Thymus (tissue), 11 donors: ENCODE measurements around the gene TOR1AIP2. TPM values are rescaled to one million over a fixed set of nuclear protein-coding genes. Genes with fewer than 3 reads are reported as not detected.
"Not testable (repeated sequence)": the region's sequence is repeated elsewhere in the genome, so short reads cannot be mapped to it uniquely, and the experiment has no call there.

Source experiments
- DNase-seq, 9 donors: peaks; one replicate each; pipeline ENCODE4 v3.0.0-alpha.2; 2013; ENCODE audit warnings: low spot score in 9 of 9, low read depth in 6 of 9, missing footprints in 1 of 9
- H3K27ac ChIP-seq, 2 donors: one replicate each; pipeline ENCODE4 v1.5.1; 2013; ENCODE audit warnings: control low read depth in 1 of 2, low read depth in 1 of 2, low read length in 1 of 2, mild to moderate bottlenecking in 1 of 2, moderate library complexity in 1 of 2
- H3K27me3 ChIP-seq, 2 donors: one replicate each; pipeline ENCODE4 v1.5.1; 2013; ENCODE audit warnings: low read length in 1 of 2; ENCODE audit not compliant: control insufficient read depth in 2 of 2, insufficient read depth in 1 of 2
- H3K36me3 ChIP-seq, 2 donors: one replicate each; pipeline ENCODE4 v1.5.1; 2013; ENCODE audit warnings: low read length in 1 of 2, mild to moderate bottlenecking in 1 of 2, moderate library complexity in 1 of 2; ENCODE audit not compliant: control insufficient read depth in 2 of 2, insufficient read depth in 2 of 2
- H3K4me1 ChIP-seq, 2 donors: one replicate each; pipeline ENCODE4 v1.5.1; 2013; ENCODE audit warnings: low read length in 2 of 2; ENCODE audit not compliant: control insufficient read depth in 2 of 2, insufficient read depth in 2 of 2
- H3K4me3 ChIP-seq, 2 donors: one replicate each; pipeline ENCODE4 v1.5.1; 2013; ENCODE audit warnings: low read length in 2 of 2, control low read depth in 1 of 2, mild to moderate bottlenecking in 1 of 2
- H3K9me3 ChIP-seq, 2 donors: one replicate each; pipeline ENCODE4 v1.5.1; 2013; ENCODE audit warnings: low read length in 1 of 2, mild to moderate bottlenecking in 1 of 2; ENCODE audit not compliant: control insufficient read depth in 2 of 2, insufficient read depth in 1 of 2
- WGBS: extraction: QIAGEN DNeasy Blood & Tissue Kit; methylation state at CpG from one replicate; pipeline ENCODE4 v1.1.7; 2013; 5-methylcytosine and 5-hydroxymethylcytosine counted together
- polyA plus RNA-seq: library from polyadenylated mRNA; stranded (reverse); fragments of 200-250 nt; gene quantifications from one replicate; pipeline ENCODE4 v1.2.3, GENCODE V29; 2013
- total RNA-seq: library from RNA; stranded (reverse); fragments of 120-200 nt; gene quantifications from one replicate; pipeline ENCODE4 v1.2.4, GENCODE V29; 2013
- donor health status: healthy.

Gene TOR1AIP2
- total and polyA plus RNA-seq, 2 donors, result 13.8 to 20.0 TPM

DNA sequence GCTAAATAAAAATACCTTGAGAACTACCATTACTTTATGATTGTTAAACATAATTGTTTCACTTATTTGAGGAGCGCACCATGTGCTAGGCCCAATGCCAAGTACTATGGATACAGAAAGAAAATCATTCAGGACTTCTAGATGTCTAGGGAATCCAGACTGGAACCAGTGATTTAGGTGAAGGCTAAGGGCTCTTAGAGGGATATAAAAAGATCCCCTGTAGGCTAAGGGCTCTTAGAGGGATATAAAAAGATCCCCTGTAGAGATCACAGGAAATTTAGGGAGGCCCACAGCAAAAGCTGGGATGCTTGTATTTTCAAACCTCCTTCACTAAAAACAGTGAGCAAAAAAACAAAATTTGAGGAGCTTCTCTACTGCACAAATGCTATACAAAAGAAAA lies 6.7 kb downstream of the TOR1AIP2 start:
- Histone ChIP-seq H3K4me1 (no peaks in the 10 kb centered on the region), H3K9me3 (no peaks in the 10 kb centered on the region), H3K27ac (no peak overlapping the region), H3K27me3 (no peaks in the 10 kb centered on the region), H3K4me3 (no peak overlapping the region), H3K36me3 (peaks cover 10 to 33% of the 10 kb centered on the region in 2 donors)
- 100% methylated on average over 1 of the region's 1 CpG for WGBS
- DNase-seq, result no peak

DNA sequence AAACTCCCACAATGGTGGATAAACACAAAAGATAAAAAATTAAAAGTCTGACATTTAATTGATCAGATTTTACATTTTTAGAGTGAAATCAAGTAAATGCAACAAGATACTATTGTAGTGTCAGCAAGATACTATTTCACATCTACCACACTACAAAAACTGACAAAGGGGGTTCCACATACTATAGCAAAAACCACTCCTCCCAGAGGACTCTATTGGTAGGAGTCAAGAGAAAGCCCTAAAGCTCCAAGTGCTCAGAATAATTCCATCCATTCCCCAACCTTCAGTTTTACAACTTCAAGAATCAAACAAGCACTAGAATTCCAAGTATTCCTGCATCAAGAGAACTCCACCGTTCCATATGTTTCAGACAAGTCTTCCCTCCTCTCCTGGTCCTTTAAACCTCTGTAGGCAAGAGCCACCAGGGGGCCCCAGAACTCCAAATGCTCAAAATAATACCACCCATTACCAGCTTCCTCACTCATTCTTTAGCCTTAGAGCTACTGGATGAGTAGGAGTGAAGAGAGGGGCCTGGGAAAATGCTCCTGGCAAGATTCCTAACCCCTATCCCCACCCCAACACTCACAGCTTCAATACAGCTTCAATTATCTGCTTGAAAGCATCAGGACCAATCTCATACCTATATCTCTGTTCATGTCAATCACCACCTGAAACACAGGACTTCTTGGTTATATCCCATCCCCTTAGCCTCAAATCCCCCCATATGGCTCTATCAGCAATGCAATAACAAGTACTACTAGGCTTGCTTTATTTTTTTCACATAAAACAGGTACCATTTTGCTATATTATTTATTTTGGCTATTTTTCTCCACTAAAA lies 9.9 kb downstream of the TOR1AIP2 start:
- Histone ChIP-seq H3K4me1 (no peaks in the 10 kb centered on the region), H3K9me3 (no peaks in the 10 kb centered on the region), H3K4me3 (no peak overlapping the region), H3K27ac (no peak overlapping the region), H3K27me3 (no peaks in the 10 kb centered on the region), H3K36me3 (peaks cover 13 to 46% of the 10 kb centered on the region in 2 donors)
- peak in 6 of 9 donors; percentile 16 to 70 (median 46) for DNase-seq
- 32% methylated on average over 1 of the region's 1 CpG for WGBS

DNA sequence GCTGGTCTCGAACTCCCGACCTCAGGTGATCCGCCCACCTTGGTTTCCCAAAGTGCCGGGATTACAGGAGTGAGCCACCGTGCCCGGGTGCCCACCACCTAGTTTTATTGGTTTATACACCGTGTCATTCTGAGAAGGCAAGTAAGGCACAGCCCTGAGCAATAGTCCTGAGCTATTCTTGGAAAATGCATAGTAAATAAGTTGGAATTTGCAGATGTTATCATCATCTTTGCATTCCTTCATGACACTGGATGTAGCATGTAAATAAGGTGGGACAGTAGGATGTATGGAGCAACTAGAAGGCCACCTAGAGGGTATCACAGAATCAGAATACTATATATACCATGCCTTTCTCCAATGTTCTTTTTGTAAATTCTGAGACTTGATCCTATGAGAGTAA lies 11.0 kb downstream of the TOR1AIP2 start:
- H3K9me3 ChIP-seq, result no peaks in the 10 kb centered on the region
- WGBS, result 97% methylated on average over 7 of the region's 7 CpGs
- no peak overlapping the region for H3K27ac ChIP-seq
- no peaks in the 10 kb centered on the region for H3K27me3 ChIP-seq
- H3K4me3 ChIP-seq, result no peak overlapping the region
- peaks cover 13 to 46% of the 10 kb centered on the region in 2 donors for H3K36me3 ChIP-seq
- H3K4me1 ChIP-seq, result no peaks in the 10 kb centered on the region
- no peak for DNase-seq

DNA sequence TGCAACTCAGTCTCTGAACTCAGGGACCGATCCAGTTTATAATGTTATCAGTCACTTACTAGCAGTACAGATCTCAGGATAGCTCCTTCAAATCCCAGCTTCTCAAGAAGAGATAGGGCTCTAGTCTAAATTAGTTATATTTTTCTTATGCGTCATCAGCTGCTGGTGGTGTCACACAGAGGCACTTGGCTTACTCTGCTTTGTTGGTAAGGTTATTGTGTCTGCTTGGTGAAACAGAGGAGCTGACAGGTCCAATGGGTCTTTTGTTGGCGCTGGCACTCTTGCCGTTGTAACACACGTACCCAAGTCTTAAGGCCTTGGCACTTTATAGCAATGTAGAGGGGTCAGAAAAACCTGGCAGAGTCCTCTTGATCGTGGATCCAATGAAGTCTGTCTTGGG lies 12.2 kb downstream of the TOR1AIP2 start:
- no peaks in the 10 kb centered on the region for H3K27me3 ChIP-seq
- no peaks in the 10 kb centered on the region for H3K9me3 ChIP-seq
- no peak for DNase-seq
- H3K36me3 ChIP-seq, result peaks cover 13 to 43% of the 10 kb centered on the region in 2 donors
- H3K27ac ChIP-seq, result no peak overlapping the region
- 98% methylated on average over 6 of the region's 6 CpGs for WGBS
- H3K4me1 ChIP-seq, result no peaks in the 10 kb centered on the region
- no peak overlapping the region for H3K4me3 ChIP-seq

DNA sequence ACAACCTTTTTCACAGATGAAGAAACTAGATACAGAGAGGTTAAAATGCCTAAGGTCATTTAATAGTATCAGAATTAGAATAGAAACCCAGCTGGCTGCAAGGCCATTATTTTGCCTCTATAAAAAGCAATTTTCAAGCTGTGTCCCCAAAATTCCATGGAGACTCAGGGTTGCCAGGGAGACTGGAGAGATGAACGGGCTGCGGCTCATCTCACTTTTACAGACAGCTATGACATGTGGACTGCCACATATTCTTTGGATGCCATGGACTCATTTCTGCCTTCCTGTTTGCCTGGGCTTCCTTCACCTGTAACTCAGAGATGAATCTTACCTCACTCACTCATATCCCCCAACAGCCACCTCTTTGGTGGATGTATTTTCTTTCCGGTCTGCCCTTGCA lies 17.0 kb downstream of the TOR1AIP2 start:
- H3K4me3 ChIP-seq, result no peak overlapping the region
- WGBS, result 96% methylated on average over 3 of the region's 3 CpGs
- H3K27ac ChIP-seq, result no peak overlapping the region
- DNase-seq, result no peak
- peaks cover 15 to 35% of the 10 kb centered on the region in 2 donors for H3K36me3 ChIP-seq
- no peaks in the 10 kb centered on the region for H3K4me1 ChIP-seq
- H3K27me3 ChIP-seq, result no peaks in the 10 kb centered on the region
- no peaks in the 10 kb centered on the region for H3K9me3 ChIP-seq

DNA sequence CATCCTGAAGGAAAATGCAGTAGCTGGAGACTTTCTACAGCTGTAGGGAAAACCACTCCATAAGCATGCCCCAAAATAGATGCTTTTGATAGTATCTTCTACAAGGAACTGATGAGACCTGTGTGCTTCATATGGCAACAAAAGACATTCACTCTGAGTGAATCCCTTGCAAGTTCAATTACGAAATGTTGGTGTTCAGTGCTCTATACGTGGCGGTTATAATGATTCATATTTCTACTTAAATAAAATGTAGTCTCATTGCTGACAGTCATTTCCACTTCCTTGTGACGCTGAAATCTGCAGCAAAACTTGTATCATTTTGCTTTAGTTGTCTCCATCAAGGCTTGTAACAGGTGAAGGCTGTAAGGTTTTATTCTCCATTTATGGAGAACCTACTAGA lies 20.6 kb downstream of the TOR1AIP2 start:
- Histone ChIP-seq H3K27ac (no peak overlapping the region), H3K9me3 (no peaks in the 10 kb centered on the region), H3K36me3 (peaks cover 5 to 12% of the 10 kb centered on the region in 2 donors), H3K4me1 (no peaks in the 10 kb centered on the region), H3K4me3 (no peak overlapping the region), H3K27me3 (no peaks in the 10 kb centered on the region)
- WGBS, result 96% methylated on average over 4 of the region's 4 CpGs
- DNase-seq, result no peak

DNA sequence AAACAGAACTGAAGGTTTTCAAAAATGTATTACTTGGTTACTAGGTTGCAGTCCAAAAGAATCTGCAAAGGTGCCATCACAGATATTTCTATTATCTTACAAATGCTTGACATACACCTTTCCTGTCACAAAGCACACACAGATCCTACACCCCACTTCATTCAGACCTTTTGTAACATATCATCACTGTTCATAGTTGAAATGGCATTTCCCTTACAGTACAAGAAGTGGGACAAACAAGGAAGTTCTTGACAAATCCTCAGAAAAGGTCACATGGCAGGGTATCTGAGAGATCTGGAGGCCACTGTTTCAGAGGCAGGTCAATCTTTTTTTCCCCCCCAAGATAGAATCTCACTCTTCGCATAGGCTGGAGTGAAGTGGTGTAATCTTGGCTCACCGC lies 21.3 kb downstream of the TOR1AIP2 start:
- Histone ChIP-seq H3K36me3 (peaks cover 5 to 12% of the 10 kb centered on the region in 2 donors), H3K4me3 (no peak overlapping the region), H3K4me1 (no peaks in the 10 kb centered on the region), H3K27ac (no peak overlapping the region), H3K9me3 (no peaks in the 10 kb centered on the region), H3K27me3 (no peaks in the 10 kb centered on the region)
- DNase-seq, result no peak
- 96% methylated on average over 2 of the region's 2 CpGs for WGBS

DNA sequence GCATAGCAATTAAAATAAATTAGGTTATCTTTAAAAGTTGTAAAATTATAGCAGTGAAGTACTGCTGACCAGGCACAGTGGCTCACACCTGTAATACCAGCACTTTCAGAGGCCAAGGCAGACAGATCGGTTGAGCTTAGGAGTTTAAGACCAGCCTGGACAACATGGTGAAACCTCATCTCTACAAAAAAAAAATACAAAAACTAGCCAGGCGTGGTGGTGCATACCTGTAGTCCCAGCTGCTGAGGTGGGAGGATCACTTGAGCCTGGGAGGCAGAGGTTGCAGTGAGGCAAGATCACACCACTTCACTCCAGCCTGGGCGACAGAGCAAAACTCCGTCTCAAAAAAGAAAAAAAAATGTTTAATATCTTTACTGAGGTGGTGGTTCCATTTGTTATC lies 21.8 kb downstream of the TOR1AIP2 start:
- H3K4me3 ChIP-seq, H3K4me1 ChIP-seq, H3K27ac ChIP-seq, H3K27me3 ChIP-seq, H3K9me3 ChIP-seq, DNase-seq: not testable (repeated sequence)
- 99% methylated on average over 4 of the region's 4 CpGs for WGBS
- peaks cover 8 to 15% of the 10 kb centered on the region in 2 donors for H3K36me3 ChIP-seq

DNA sequence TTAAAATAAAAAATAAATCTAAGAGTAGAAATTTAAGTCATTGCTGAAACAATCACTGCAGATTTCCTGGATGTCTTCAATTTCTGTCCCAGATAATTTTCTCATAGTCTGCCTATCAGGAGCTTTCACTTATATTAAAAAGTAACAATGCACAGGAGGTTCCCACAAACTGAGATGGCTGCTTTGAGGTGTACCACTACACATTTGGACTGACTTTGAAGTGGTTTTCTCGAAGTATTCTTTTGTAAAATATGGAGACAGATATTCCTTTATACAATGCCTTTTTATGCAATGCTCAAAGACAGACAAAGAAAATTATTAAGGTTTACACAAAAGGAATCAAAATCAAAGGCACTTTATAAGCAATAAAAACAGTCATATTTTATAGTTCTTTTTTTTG lies 24.5 kb downstream of the TOR1AIP2 start:
- peaks cover 18 to 37% of the 10 kb centered on the region in 2 donors for H3K36me3 ChIP-seq
- H3K27ac ChIP-seq, result no peak overlapping the region
- DNase-seq, result no peak
- no peak overlapping the region for H3K4me3 ChIP-seq
- H3K9me3 ChIP-seq, result no peaks in the 10 kb centered on the region
- H3K27me3 ChIP-seq, result no peaks in the 10 kb centered on the region
- no peaks in the 10 kb centered on the region for H3K4me1 ChIP-seq
- WGBS, result 12% methylated on average over 1 of the region's 1 CpG
